K562 (cell line): ENCODE measurements around the gene CALML6. TPM values are rescaled to one million over a fixed set of nuclear protein-coding genes. Genes with fewer than 3 reads are reported as not detected.

Experiments used
- ATAC-seq: fragments of 200-7000 bp; cut with Tn5 transposase; 3 replicates; pipeline ENCODE4 v1.9.1; 2020; ENCODE audit warnings: moderate library complexity
- BruUV-seq: library from RNA; stranded (reverse); fragments of 400-500 nt; replicated peaks from 2 replicates; lab custom pipeline; 2021; lab: Mats Ljungman, UMichigan
- CTCF ChIA-PET: fragments of 300-600 bp; formaldehyde crosslinking; extraction: SDS; loops from one replicate; lab custom pipeline; 2021; ENCODE audit warnings: low intra/inter-chr PET ratio; lab: Yijun Ruan, JAX
- POLR2A ChIA-PET: fragments of 300-600, 350-650 bp; sonication (Branson Sonifier 250); formaldehyde crosslinking; extraction: SDS; loops from one replicate; lab custom pipeline; 2021; ENCODE audit warnings: antibody characterized with exemption, inconsistent platforms; lab: Yijun Ruan, JAX
- DNase-seq, 4 experiments: peaks; one replicate each; pipeline versions ENCODE4 v3.0.0 to v3.0.0-alpha.2; 2011 to 2018; ENCODE audit warnings: low spot score in 3 of 4, mixed read lengths in 3 of 4; ENCODE audit errors: extremely low read depth in 1 of 4
- FAIRE-seq: peaks from 2 replicates; lab custom pipeline; 2011; peaks lifted over from hg19 to GRCh38; lab: Jason Lieb, UNC
- H2AFZ ChIP-seq: 2 replicates; pipeline ENCODE4 v1.6.0; 2011; ENCODE audit warnings: low read depth, low read length, control low read depth, inconsistent platforms
- H3K27ac ChIP-seq: fragments of 200-600 bp; 3 replicates; pipeline ENCODE4 v1.8.0; 2011; ENCODE audit warnings: low read depth, mild to moderate bottlenecking, control low read depth, inconsistent platforms, low read length, moderate library complexity, mixed read lengths; ENCODE audit errors: extremely low read depth
- H3K27me3 ChIP-seq, 2 experiments: fragments of 300-600 bp in 1 of 2; 2 replicates in 1 of 2; 3 replicates in 1 of 2; pipeline versions ENCODE4 v1.6.0 to v1.8.0; 2011; ENCODE audit warnings: inconsistent platforms in 2 of 2, low read length in 2 of 2, mild to moderate bottlenecking in 1 of 2, mixed read lengths in 1 of 2, moderate library complexity in 1 of 2; ENCODE audit not compliant: control insufficient read depth in 2 of 2, insufficient read depth in 2 of 2
- H3K36me3 ChIP-seq: fragments of 300-600 bp; 3 replicates; pipeline ENCODE4 v1.8.0; 2011; ENCODE audit warnings: mild to moderate bottlenecking, low read length, inconsistent platforms; ENCODE audit not compliant: control insufficient read depth, insufficient read depth
- H3K4me1 ChIP-seq, 2 experiments: fragments of 200-600 bp in 1 of 2; replicated peaks in 1 of 2; 2 replicates in 1 of 2; 3 replicates in 1 of 2; pipeline versions ENCODE4 v1.5.1 to v1.8.0; 2011; ENCODE audit warnings: inconsistent platforms in 2 of 2, low read length in 2 of 2, mild to moderate bottlenecking in 1 of 2, mixed read lengths in 1 of 2, moderate library complexity in 1 of 2; ENCODE audit not compliant: control insufficient read depth in 2 of 2, insufficient read depth in 2 of 2
- H3K4me2 ChIP-seq: 2 replicates; pipeline ENCODE4 v1.6.1; 2011; ENCODE audit warnings: low read length, control low read depth, inconsistent platforms, mixed read lengths; ENCODE audit not compliant: insufficient read depth
- H3K4me3 ChIP-seq: fragments of 200-600 bp; sonication (generic), shearing (Covaris generic); 2 replicates; pipeline ENCODE4 v1.5.1; 2016; ENCODE audit warnings: control low read depth, inconsistent platforms
- H3K79me2 ChIP-seq: fragments of 200-600 bp; 3 replicates; pipeline ENCODE4 v1.8.0; 2011; ENCODE audit warnings: low read length, inconsistent platforms; ENCODE audit not compliant: control insufficient read depth, insufficient read depth
- H3K9ac ChIP-seq, 2 experiments: 2 replicates each; pipeline versions ENCODE4 v1.6.0 to v1.6.1; 2011; ENCODE audit warnings: low read depth in 2 of 2, low read length in 2 of 2, control low read depth in 1 of 2, inconsistent platforms in 1 of 2, mild to moderate bottlenecking in 1 of 2, mixed read lengths in 1 of 2; ENCODE audit not compliant: insufficient read depth in 1 of 2
- H3K9me1 ChIP-seq: one replicate; pipeline ENCODE4 v1.6.0; 2011; ENCODE audit warnings: inconsistent platforms, mild to moderate bottlenecking, low read length, moderate library complexity; ENCODE audit not compliant: control insufficient read depth, insufficient read depth
- H3K9me3 ChIP-seq: replicated peaks from 2 replicates; pipeline ENCODE4 v1.5.1; 2011; ENCODE audit warnings: low read depth, low read length, inconsistent platforms; ENCODE audit not compliant: control insufficient read depth, insufficient read depth
- H4K20me1 ChIP-seq: replicated peaks from 2 replicates; pipeline ENCODE4 v1.6.1; 2011; ENCODE audit warnings: low read length, inconsistent platforms, mixed read lengths; ENCODE audit not compliant: control insufficient read depth, insufficient read depth
- CREB3L1 ChIP-seq: fragments of 450-650 bp; IDR thresholded peaks from 2 replicates; pipeline ENCODE4 v1.6.1; 2014; ENCODE audit warnings: low read depth, mild to moderate bottlenecking, moderate library complexity, borderline replicate concordance
- ETV1 ChIP-seq: fragments of 450-650 bp; conservative IDR thresholded peaks from 2 replicates; pipeline ENCODE4 v1.6.1; 2016; ENCODE audit warnings: missing genetic modification characterization, control low read depth, low read depth, missing compliant biosample characterization
- FOXP1 ChIP-seq: sonication (generic); formaldehyde crosslinking; IDR thresholded peaks from 2 replicates; pipeline ENCODE4 v1.8.0; 2022; ENCODE audit warnings: mild to moderate bottlenecking, missing genetic modification reagents
- HEY1 ChIP-seq: fragments of 250-450 bp; sonication (Bioruptor Pico); IDR thresholded peaks from 2 replicates; pipeline ENCODE4 v1.5.0; 2020; ENCODE audit warnings: mild to moderate bottlenecking, moderate library complexity, borderline replicate concordance
- PHF8 ChIP-seq: fragments of 200-600 bp; sonication (generic); IDR thresholded peaks from 2 replicates; pipeline ENCODE4 v1.6.1; 2012; ENCODE audit warnings: mixed run types, mild to moderate bottlenecking, inconsistent platforms, low read length, moderate library complexity, borderline replicate concordance
- STAT5A ChIP-seq: IDR thresholded peaks from 2 replicates; pipeline ENCODE4 v1.6.1; 2012; ENCODE audit warnings: low read length, inconsistent platforms, borderline replicate concordance
- TFE3 ChIP-seq: fragments of 450-650 bp; formaldehyde crosslinking; IDR thresholded peaks from 2 replicates; pipeline ENCODE4 v1.4.0; 2020; ENCODE audit warnings: mild to moderate bottlenecking, mixed read lengths
- USF2 ChIP-seq: sonication (generic); formaldehyde crosslinking; IDR thresholded peaks from 2 replicates; pipeline ENCODE4 v1.5.0; 2020; ENCODE audit warnings: missing genetic modification reagents
- ZNF124 ChIP-seq: sonication (generic); formaldehyde crosslinking; IDR thresholded peaks from 2 replicates; pipeline ENCODE4 v1.8.1; 2022; ENCODE audit warnings: missing genetic modification reagents
- ZNF232 ChIP-seq: sonication (generic); formaldehyde crosslinking; IDR thresholded peaks from 2 replicates; pipeline ENCODE4 v1.8.0; 2022; ENCODE audit warnings: mild to moderate bottlenecking, missing genetic modification reagents
- ZNF253 ChIP-seq: fragments of 250-450 bp; sonication (Bioruptor Pico); conservative IDR thresholded peaks from 2 replicates; pipeline ENCODE4 v1.6.1; 2021; ENCODE audit warnings: mild to moderate bottlenecking
- ZNF316 ChIP-seq: fragments of 450-650 bp; IDR thresholded peaks from 2 replicates; pipeline ENCODE4 v1.6.1; 2016
- WGBS: fragments of 100-300 bp; shearing (Covaris generic); methylation state at CpG from one replicate; pipeline ENCODE4 v1.1.6; 2016; ENCODE audit warnings: low coverage, mixed read lengths; ENCODE audit not compliant: insufficient coverage; ENCODE audit errors: missing lambda C conversion rate; 5-methylcytosine and 5-hydroxymethylcytosine counted together
- in situ Hi-C: fragments of 300-500 bp; cut with MboI; formaldehyde crosslinking; loops from 4 replicates; pipeline ENCODE4 v1.15.0; 2018; ENCODE audit warnings: inconsistent platforms, mixed read lengths
- intact Hi-C: fragments of 100-400 bp; cut with micrococcal nuclease; formaldehyde crosslinking; loops from 2 replicates; pipeline ENCODE4 v1.14.2; 2022
- polyA plus RNA-seq, 8 experiments: library from polyadenylated mRNA; depleted of rRNA in 4 of 8; stranded (reverse) in 5 of 8; unstranded in 3 of 8; fragments of >200 nt; fragmentation: Nextera tagmentation in 2 of 8; fragmentation: Illumina TruSeq in 1 of 8; extraction: Ambion mirVana in 2 of 8; extraction: Trizol in 1 of 8; gene quantifications; 2 replicates each; pipeline versions ENCODE4 v1.2.1 to v1.2.3, GENCODE V29; 2011 to 2014; ENCODE audit warnings: inconsistent platforms in 1 of 8, missing spikeins in 1 of 8
- total RNA-seq, 7 experiments: library from RNA; depleted of rRNA in 6 of 7; stranded (reverse); fragments of >200 nt in 6 of 7; fragmentation: Illumina TruSeq in 2 of 7; extraction: Trizol in 2 of 7; gene quantifications; 2 replicates each; pipeline versions ENCODE4 v1.2.1 to v1.2.3, GENCODE V29; 2011 to 2021; ENCODE audit warnings: low replicate concordance in 1 of 7

Gene CALML6
- total and polyA plus RNA-seq, 9 of the 15 experiments (the other 6 are each of a cell fraction or from before 2014, with no cell fraction given), result 0.14 TPM; not detected in 8

GRCh38 chr1:1958071-1958541 is 43.0 kb downstream of the CALML6 start:
- FAIRE-seq (no peak), ATAC-seq (no peak), DNase-seq (no peak)
- no peak overlapping the region for H3K9ac ChIP-seq
- H3K4me3 ChIP-seq, result no peak overlapping the region
- peaks cover 47 to 82% of the 10 kb centered on the region in 2 experiments for H3K27me3 ChIP-seq
- H3K9me1 ChIP-seq, result no peaks in the 10 kb centered on the region
- H3K79me2 ChIP-seq, result no peaks in the 10 kb centered on the region
- in situ Hi-C loops, result no loop called here
- H2AFZ ChIP-seq, result no peak overlapping the region
- POLR2A ChIA-PET, result no interaction called here
- peaks cover 5% of the 10 kb centered on the region; the same call in 1 of the 2 replicates for H4K20me1 ChIP-seq
- intact Hi-C loops, result no loop called here
- H3K9me3 ChIP-seq, result no peaks in the 10 kb centered on the region
- H3K4me1 ChIP-seq, result peaks cover 0 to 32% of the 10 kb centered on the region in 2 experiments; a peak in 3 of 5 replicates
- H3K36me3 ChIP-seq, result no peaks in the 10 kb centered on the region
- no peak for TF ChIP-seq HEY1 (CRISPR knock-in tag)
- TF ChIP-seq ZNF316, result peak; percentile 23; the same call in 1 of the 2 replicates
- no TSS peak for BruUV-seq
- no peak overlapping the region for H3K27ac ChIP-seq
- no peak overlapping the region for H3K4me2 ChIP-seq
- CTCF ChIA-PET, result no interaction called here
- 6% methylated on average over 29 of the region's 29 CpGs for WGBS

GRCh38 chr1:1959459-1959839 is 44.4 kb downstream of the CALML6 start:
- intact Hi-C loops, result no loop called here
- H2AFZ ChIP-seq, result no peak overlapping the region
- no TSS peak for BruUV-seq
- TF ChIP-seq ZNF232 (CRISPR knock-in tag), result no peak
- no peak for TF ChIP-seq STAT5A
- no peak for TF ChIP-seq PHF8
- TF ChIP-seq FOXP1 (CRISPR knock-in tag), result no peak
- TF ChIP-seq TFE3 (CRISPR knock-in tag), result no peak
- no peak for TF ChIP-seq ETV1 (tag)
- no peak for TF ChIP-seq USF2 (CRISPR knock-in tag)
- no peak for TF ChIP-seq CREB3L1
- no peak for TF ChIP-seq ZNF124 (CRISPR knock-in tag)
- TF ChIP-seq ZNF253 (CRISPR knock-in tag), result no peak

More at GRCh38 chr1:1959459-1959839, 44.4 kb downstream of the CALML6 start:
- 10% methylated on average over 12 of the region's 12 CpGs for WGBS
- Histone ChIP-seq H3K36me3 (no peaks in the 10 kb centered on the region), H3K9me3 (no peaks in the 10 kb centered on the region), H3K4me1 (peaks cover 0 to 32% of the 10 kb centered on the region in 2 experiments; a peak in 3 of 5 replicates), H3K79me2 (no peaks in the 10 kb centered on the region), H3K9ac (no peak overlapping the region), H3K4me2 (no peak overlapping the region; the same call in 1 of the 2 replicates), H3K27ac (no peak overlapping the region), H4K20me1 (peaks cover 13% of the 10 kb centered on the region), H3K27me3 (peaks cover 57 to 82% of the 10 kb centered on the region in 2 experiments), H3K9me1 (no peaks in the 10 kb centered on the region), H3K4me3 (no peak overlapping the region)
- ChIA-PET POLR2A (interaction anchor here (0.7 kb wide), 1 partner anchor 85 kb away, joined by 3 read pairs; no protein-coding TSS in a partner anchor), CTCF (interaction anchor here (0.7 to 2.7 kb wide), 3 partner anchors 80 to 139 kb away, joined by 3 to 47 read pairs (median 5); no protein-coding TSS in a partner anchor)
- FAIRE-seq (no peak), DNase-seq (no peak), ATAC-seq (no peak)
- in situ Hi-C loops, result no loop called here
